K562 (cell line): ENCODE measurements around the gene DISC1. TPM values are rescaled to one million over a fixed set of nuclear protein-coding genes. Genes with fewer than 3 reads are reported as not detected.

Experiments used
- ATAC-seq: fragments of 200-7000 bp; cut with Tn5 transposase; 3 replicates; pipeline ENCODE4 v1.9.1; 2020; ENCODE audit warnings: moderate library complexity
- BruUV-seq: library from RNA; stranded (reverse); fragments of 400-500 nt; replicated peaks from 2 replicates; lab custom pipeline; 2021; lab: Mats Ljungman, UMichigan
- CTCF ChIA-PET: fragments of 300-600 bp; formaldehyde crosslinking; extraction: SDS; loops from one replicate; lab custom pipeline; 2021; ENCODE audit warnings: low intra/inter-chr PET ratio; lab: Yijun Ruan, JAX
- POLR2A ChIA-PET: fragments of 300-600, 350-650 bp; sonication (Branson Sonifier 250); formaldehyde crosslinking; extraction: SDS; loops from one replicate; lab custom pipeline; 2021; ENCODE audit warnings: antibody characterized with exemption, inconsistent platforms; lab: Yijun Ruan, JAX
- DNase-seq, 4 experiments: peaks; one replicate each; pipeline versions ENCODE4 v3.0.0 to v3.0.0-alpha.2; 2011 to 2018; ENCODE audit warnings: low spot score in 3 of 4, mixed read lengths in 3 of 4; ENCODE audit errors: extremely low read depth in 1 of 4
- FAIRE-seq: peaks from 2 replicates; lab custom pipeline; 2011; peaks lifted over from hg19 to GRCh38; lab: Jason Lieb, UNC
- H2AFZ ChIP-seq: 2 replicates; pipeline ENCODE4 v1.6.0; 2011; ENCODE audit warnings: low read depth, low read length, control low read depth, inconsistent platforms
- H3K27ac ChIP-seq: fragments of 200-600 bp; 3 replicates; pipeline ENCODE4 v1.8.0; 2011; ENCODE audit warnings: low read depth, mild to moderate bottlenecking, control low read depth, inconsistent platforms, low read length, moderate library complexity, mixed read lengths; ENCODE audit errors: extremely low read depth
- H3K27me3 ChIP-seq, 2 experiments: fragments of 300-600 bp in 1 of 2; 2 replicates in 1 of 2; 3 replicates in 1 of 2; pipeline versions ENCODE4 v1.6.0 to v1.8.0; 2011; ENCODE audit warnings: inconsistent platforms in 2 of 2, low read length in 2 of 2, mild to moderate bottlenecking in 1 of 2, mixed read lengths in 1 of 2, moderate library complexity in 1 of 2; ENCODE audit not compliant: control insufficient read depth in 2 of 2, insufficient read depth in 2 of 2
- H3K36me3 ChIP-seq: fragments of 300-600 bp; 3 replicates; pipeline ENCODE4 v1.8.0; 2011; ENCODE audit warnings: mild to moderate bottlenecking, low read length, inconsistent platforms; ENCODE audit not compliant: control insufficient read depth, insufficient read depth
- H3K4me1 ChIP-seq, 2 experiments: fragments of 200-600 bp in 1 of 2; replicated peaks in 1 of 2; 2 replicates in 1 of 2; 3 replicates in 1 of 2; pipeline versions ENCODE4 v1.5.1 to v1.8.0; 2011; ENCODE audit warnings: inconsistent platforms in 2 of 2, low read length in 2 of 2, mild to moderate bottlenecking in 1 of 2, mixed read lengths in 1 of 2, moderate library complexity in 1 of 2; ENCODE audit not compliant: control insufficient read depth in 2 of 2, insufficient read depth in 2 of 2
- H3K4me2 ChIP-seq: 2 replicates; pipeline ENCODE4 v1.6.1; 2011; ENCODE audit warnings: low read length, control low read depth, inconsistent platforms, mixed read lengths; ENCODE audit not compliant: insufficient read depth
- H3K4me3 ChIP-seq: fragments of 200-600 bp; sonication (generic), shearing (Covaris generic); 2 replicates; pipeline ENCODE4 v1.5.1; 2016; ENCODE audit warnings: control low read depth, inconsistent platforms
- H3K79me2 ChIP-seq: fragments of 200-600 bp; 3 replicates; pipeline ENCODE4 v1.8.0; 2011; ENCODE audit warnings: low read length, inconsistent platforms; ENCODE audit not compliant: control insufficient read depth, insufficient read depth
- H3K9ac ChIP-seq, 2 experiments: 2 replicates each; pipeline versions ENCODE4 v1.6.0 to v1.6.1; 2011; ENCODE audit warnings: low read depth in 2 of 2, low read length in 2 of 2, control low read depth in 1 of 2, inconsistent platforms in 1 of 2, mild to moderate bottlenecking in 1 of 2, mixed read lengths in 1 of 2; ENCODE audit not compliant: insufficient read depth in 1 of 2
- H3K9me1 ChIP-seq: one replicate; pipeline ENCODE4 v1.6.0; 2011; ENCODE audit warnings: inconsistent platforms, mild to moderate bottlenecking, low read length, moderate library complexity; ENCODE audit not compliant: control insufficient read depth, insufficient read depth
- H3K9me3 ChIP-seq: replicated peaks from 2 replicates; pipeline ENCODE4 v1.5.1; 2011; ENCODE audit warnings: low read depth, low read length, inconsistent platforms; ENCODE audit not compliant: control insufficient read depth, insufficient read depth
- H4K20me1 ChIP-seq: replicated peaks from 2 replicates; pipeline ENCODE4 v1.6.1; 2011; ENCODE audit warnings: low read length, inconsistent platforms, mixed read lengths; ENCODE audit not compliant: control insufficient read depth, insufficient read depth
- ADNP ChIP-seq: fragments of 200-800 bp; sonication (Bioruptor generic); IDR thresholded peaks from 2 replicates; pipeline ENCODE4 v1.6.1; 2016; ENCODE audit warnings: missing genetic modification characterization, missing compliant biosample characterization
- FUS ChIP-seq: fragments of 200-400 bp; formaldehyde crosslinking; optimal IDR thresholded peaks from 2 replicates; pipeline ENCODE3; 2017; ENCODE audit warnings: low read depth, low read length
- GTF2B ChIP-seq: IDR thresholded peaks from 2 replicates; pipeline ENCODE4 v1.6.1; 2011; ENCODE audit not compliant: insufficient read length; ENCODE audit errors: extremely low read depth
- NUFIP1 ChIP-seq: fragments of 450-650 bp; IDR thresholded peaks from 2 replicates; pipeline ENCODE4 v1.6.1; 2018; ENCODE audit not compliant: partially characterized antibody
- SMARCA4 ChIP-seq: fragments of 450-650 bp; IDR thresholded peaks from 2 replicates; pipeline ENCODE4 v1.6.1; 2016
- SRSF7 ChIP-seq: fragments of 200-400 bp; formaldehyde crosslinking; optimal IDR thresholded peaks from 2 replicates; pipeline ENCODE3; 2017; ENCODE audit warnings: mild to moderate bottlenecking, low read depth, low read length
- TAF9B ChIP-seq: fragments of 450-650 bp; IDR thresholded peaks from 2 replicates; pipeline ENCODE4 v1.6.1; 2018; ENCODE audit warnings: mild to moderate bottlenecking; ENCODE audit not compliant: partially characterized antibody
- ZNF121 ChIP-seq: sonication (generic); formaldehyde crosslinking; conservative IDR thresholded peaks from 2 replicates; pipeline ENCODE4 v1.8.0; 2022; ENCODE audit warnings: missing genetic modification reagents
- ZNF57 ChIP-seq: fragments of 450-650 bp; formaldehyde crosslinking; IDR thresholded peaks from 2 replicates; pipeline ENCODE4 v1.4.0; 2020; ENCODE audit warnings: mild to moderate bottlenecking, moderate library complexity
- in situ Hi-C: fragments of 300-500 bp; cut with MboI; formaldehyde crosslinking; loops from 4 replicates; pipeline ENCODE4 v1.15.0; 2018; ENCODE audit warnings: inconsistent platforms, mixed read lengths
- intact Hi-C: fragments of 100-400 bp; cut with micrococcal nuclease; formaldehyde crosslinking; loops from 2 replicates; pipeline ENCODE4 v1.14.2; 2022
- polyA plus RNA-seq, 8 experiments: library from polyadenylated mRNA; depleted of rRNA in 4 of 8; stranded (reverse) in 5 of 8; unstranded in 3 of 8; fragments of >200 nt; fragmentation: Nextera tagmentation in 2 of 8; fragmentation: Illumina TruSeq in 1 of 8; extraction: Ambion mirVana in 2 of 8; extraction: Trizol in 1 of 8; gene quantifications; 2 replicates each; pipeline versions ENCODE4 v1.2.1 to v1.2.3, GENCODE V29; 2011 to 2014; ENCODE audit warnings: inconsistent platforms in 1 of 8, missing spikeins in 1 of 8
- total RNA-seq, 7 experiments: library from RNA; depleted of rRNA in 6 of 7; stranded (reverse); fragments of >200 nt in 6 of 7; fragmentation: Illumina TruSeq in 2 of 7; extraction: Trizol in 2 of 7; gene quantifications; 2 replicates each; pipeline versions ENCODE4 v1.2.1 to v1.2.3, GENCODE V29; 2011 to 2021; ENCODE audit warnings: low replicate concordance in 1 of 7

DISC1 gene
- total and polyA plus RNA-seq, 9 of the 15 experiments (the other 6 are each of a cell fraction or from before 2014, with no cell fraction given), result 0.01 to 0.11 (median 0.08) TPM; not detected in 1

GRCh38 chr1:231964961-231965360 is 338.4 kb downstream of the DISC1 start:
- no peaks in the 10 kb centered on the region for H3K27me3 ChIP-seq
- ChIA-PET CTCF (no interaction called here), POLR2A (no interaction called here)
- ATAC-seq (no peak), DNase-seq (no peak), FAIRE-seq (no peak)
- in situ Hi-C loops (no loop called here), intact Hi-C loops (no loop called here)
- no peak overlapping the region for H3K27ac ChIP-seq
- no peaks in the 10 kb centered on the region for H3K79me2 ChIP-seq
- no peaks in the 10 kb centered on the region for H3K9me3 ChIP-seq
- no peak overlapping the region for H2AFZ ChIP-seq
- no peaks in the 10 kb centered on the region for H3K9me1 ChIP-seq
- H3K9ac ChIP-seq, result no peak overlapping the region
- H3K4me3 ChIP-seq, result no peak overlapping the region
- H3K4me2 ChIP-seq, result no peak overlapping the region
- BruUV-seq, result no TSS peak
- TF ChIP-seq SRSF7 (no peak), GTF2B (no peak), NUFIP1 (no peak), ZNF57 (CRISPR knock-in tag) (no peak), SMARCA4 (no peak), FUS (no peak), ZNF121 (CRISPR knock-in tag) (no peak), TAF9B (no peak), ADNP (no peak)
- H3K4me1 ChIP-seq, result no peaks in the 10 kb centered on the region
- H3K36me3 ChIP-seq, result no peaks in the 10 kb centered on the region
- no peaks in the 10 kb centered on the region for H4K20me1 ChIP-seq
